Measurements from ENCODE around the gene FGF1. TPM values are rescaled to one million over a fixed set of nuclear protein-coding genes. Genes with fewer than 3 reads are reported as not detected.

Gene FGF1
- total RNA-seq, 1 experiment from 2014 or later, result 3.2 TPM

- no peak overlapping the region for H4K91ac ChIP-seq (ENCODE audit: insufficient read length, low read depth, low read length)
- no CpG with 5 or more reads among the region's 8 CpGs for WGBS (ENCODE audit: extremely low coverage, insufficient read length, low lambda C conversion rate)
- no peak overlapping the region for H4K8ac ChIP-seq (replicated peaks; ENCODE audit: insufficient read length, low read depth, low read length)
- no peak overlapping the region for H3T11ph ChIP-seq (ENCODE audit: low read length)
- no peak overlapping the region for H4K5ac ChIP-seq (ENCODE audit: insufficient read length, low read depth, low read length)
- no peak overlapping the region for H3K4ac ChIP-seq (ENCODE audit: low read depth, low read length)
- H2AFZ ChIP-seq (ENCODE audit: low read length), result no peak overlapping the region
- Mint-ChIP-seq H3K27ac (peak overlapping the region in 2 of 3 experiments; percentile 65 to 70; a peak in 3 of 7 replicates), H3K4me1 (peaks cover 6 to 14% of the 10 kb centered on the region in 2 experiments; a peak in 3 of 4 replicates), H3K4me3 (no peak overlapping the region), H3K36me3 (ENCODE audit: insufficient read depth in 1 of 3, low read depth in 3 of 3) (no peaks in the 10 kb centered on the region), H3K9me3 (no peaks in the 10 kb centered on the region), H3K27me3 (ENCODE audit: low read depth) (no peaks in the 10 kb centered on the region; the same call in 1 of the 2 replicates)
- H3K9me3 ChIP-seq (ENCODE audit: control insufficient read depth, low read depth, low read length), result no peaks in the 10 kb centered on the region
- no peak overlapping the region for H2BK12ac ChIP-seq (ENCODE audit: insufficient read length, low read depth, low read length)
- H3K79me2 ChIP-seq (ENCODE audit: insufficient read depth, low read length), result no peaks in the 10 kb centered on the region
- no peak overlapping the region for H3K56ac ChIP-seq (ENCODE audit: insufficient read length, low read depth, low read length)
- TF ChIP-seq, protein P1, sequence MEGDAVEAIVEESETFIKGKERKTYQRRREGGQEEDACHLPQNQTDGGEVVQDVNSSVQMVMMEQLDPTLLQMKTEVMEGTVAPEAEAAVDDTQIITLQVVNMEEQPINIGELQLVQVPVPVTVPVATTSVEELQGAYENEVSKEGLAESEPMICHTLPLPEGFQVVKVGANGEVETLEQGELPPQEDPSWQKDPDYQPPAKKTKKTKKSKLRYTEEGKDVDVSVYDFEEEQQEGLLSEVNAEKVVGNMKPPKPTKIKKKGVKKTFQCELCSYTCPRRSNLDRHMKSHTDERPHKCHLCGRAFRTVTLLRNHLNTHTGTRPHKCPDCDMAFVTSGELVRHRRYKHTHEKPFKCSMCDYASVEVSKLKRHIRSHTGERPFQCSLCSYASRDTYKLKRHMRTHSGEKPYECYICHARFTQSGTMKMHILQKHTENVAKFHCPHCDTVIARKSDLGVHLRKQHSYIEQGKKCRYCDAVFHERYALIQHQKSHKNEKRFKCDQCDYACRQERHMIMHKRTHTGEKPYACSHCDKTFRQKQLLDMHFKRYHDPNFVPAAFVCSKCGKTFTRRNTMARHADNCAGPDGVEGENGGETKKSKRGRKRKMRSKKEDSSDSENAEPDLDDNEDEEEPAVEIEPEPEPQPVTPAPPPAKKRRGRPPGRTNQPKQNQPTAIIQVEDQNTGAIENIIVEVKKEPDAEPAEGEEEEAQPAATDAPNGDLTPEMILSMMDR (conservative IDR thresholded peaks at IDR 0.05), result peak; percentile 47
- no peak overlapping the region for H2BK120ac ChIP-seq (ENCODE audit: low read depth, low read length, poor library complexity, severe bottlenecking)
- H3K27me3 ChIP-seq (ENCODE audit: insufficient read depth, low read length), result no peaks in the 10 kb centered on the region
- no peak overlapping the region for H3K27ac ChIP-seq (ENCODE audit: insufficient read length, low read depth, low read length)
- no peak overlapping the region for H2AK5ac ChIP-seq (ENCODE audit: insufficient read length, low read length)
- H3K23me2 ChIP-seq (ENCODE audit: insufficient read length, low read depth, low read length, poor library complexity, severe bottlenecking), result no peaks in the 10 kb centered on the region
- H3K23ac ChIP-seq (ENCODE audit: insufficient read length, low read depth, low read length), result no peak overlapping the region
- no peaks in the 10 kb centered on the region for H3K79me1 ChIP-seq (ENCODE audit: insufficient read depth, low read depth, low read length, poor library complexity, severe bottlenecking)
- no peaks in the 10 kb centered on the region for H3K4me1 ChIP-seq (ENCODE audit: insufficient read depth, low read length)
- no peaks in the 10 kb centered on the region for H4K20me1 ChIP-seq (ENCODE audit: control insufficient read depth, insufficient read depth, insufficient read length)
- H3K14ac ChIP-seq (ENCODE audit: insufficient read depth, low read length), result no peak overlapping the region
- no peak overlapping the region for H3K4me2 ChIP-seq (ENCODE audit: insufficient read depth, insufficient read length, low read length)
- H3K18ac ChIP-seq (ENCODE audit: insufficient read length, low read depth, low read length), result no peak overlapping the region
- no peak overlapping the region for H3K9ac ChIP-seq (ENCODE audit: extremely low read depth, insufficient read length, low read length)
- no peak overlapping the region for H2BK20ac ChIP-seq (ENCODE audit: low read depth, low read length, poor library complexity, severe bottlenecking)
- H2BK15ac ChIP-seq (ENCODE audit: low read depth, low read length), result no peak overlapping the region
- DNase-seq, result peak; percentile 48
- no peak overlapping the region for H2BK5ac ChIP-seq (ENCODE audit: insufficient read length, low read length)
Measured at GRCh38 chr5:142654578-142655058, 31.3 kb downstream of the FGF1 start.
